ENCODE data around the gene STAT1.

DNA sequence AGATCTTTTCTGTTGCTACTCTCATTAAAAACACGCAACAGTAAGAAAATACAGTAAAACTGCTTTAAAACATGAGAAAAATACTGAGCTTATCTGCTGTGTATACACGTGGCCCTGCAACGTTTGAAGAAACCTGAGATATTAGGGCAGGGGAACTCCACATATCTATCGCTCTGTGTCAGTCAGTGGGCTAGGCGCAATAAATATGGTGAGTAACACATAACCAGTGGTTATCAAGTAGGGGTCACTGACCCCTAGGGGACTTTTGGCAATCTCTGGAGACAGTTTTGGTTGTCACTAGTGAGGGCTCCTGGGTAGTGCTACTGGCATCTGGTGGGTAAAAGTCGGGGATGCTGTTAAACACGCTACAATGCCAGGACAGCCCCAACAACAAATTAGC is 14.9 kb downstream of the STAT1 start:
- TF ChIP-seq, protein P1, sequence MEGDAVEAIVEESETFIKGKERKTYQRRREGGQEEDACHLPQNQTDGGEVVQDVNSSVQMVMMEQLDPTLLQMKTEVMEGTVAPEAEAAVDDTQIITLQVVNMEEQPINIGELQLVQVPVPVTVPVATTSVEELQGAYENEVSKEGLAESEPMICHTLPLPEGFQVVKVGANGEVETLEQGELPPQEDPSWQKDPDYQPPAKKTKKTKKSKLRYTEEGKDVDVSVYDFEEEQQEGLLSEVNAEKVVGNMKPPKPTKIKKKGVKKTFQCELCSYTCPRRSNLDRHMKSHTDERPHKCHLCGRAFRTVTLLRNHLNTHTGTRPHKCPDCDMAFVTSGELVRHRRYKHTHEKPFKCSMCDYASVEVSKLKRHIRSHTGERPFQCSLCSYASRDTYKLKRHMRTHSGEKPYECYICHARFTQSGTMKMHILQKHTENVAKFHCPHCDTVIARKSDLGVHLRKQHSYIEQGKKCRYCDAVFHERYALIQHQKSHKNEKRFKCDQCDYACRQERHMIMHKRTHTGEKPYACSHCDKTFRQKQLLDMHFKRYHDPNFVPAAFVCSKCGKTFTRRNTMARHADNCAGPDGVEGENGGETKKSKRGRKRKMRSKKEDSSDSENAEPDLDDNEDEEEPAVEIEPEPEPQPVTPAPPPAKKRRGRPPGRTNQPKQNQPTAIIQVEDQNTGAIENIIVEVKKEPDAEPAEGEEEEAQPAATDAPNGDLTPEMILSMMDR (conservative IDR thresholded peaks at IDR 0.05; ENCODE audit: low read length) = no peak
- TF ChIP-seq EZH2phosphoT487 (IDR thresholded peaks at IDR 0.05; ENCODE audit: borderline replicate concordance) = no peak

Data from Loucy (cell line).